GM18511 (cell line): Measurements from ENCODE around the gene ELOVL2.

Experiments
- ATAC-seq: cut with Tn5 transposase; IDR thresholded peaks from one replicate; pipeline ENCODE4 v1.9.1; 2021; ENCODE audit warnings: mild to moderate bottlenecking, moderate library complexity; ENCODE audit not compliant: unreplicated experiment

Gene ELOVL2

DNA sequence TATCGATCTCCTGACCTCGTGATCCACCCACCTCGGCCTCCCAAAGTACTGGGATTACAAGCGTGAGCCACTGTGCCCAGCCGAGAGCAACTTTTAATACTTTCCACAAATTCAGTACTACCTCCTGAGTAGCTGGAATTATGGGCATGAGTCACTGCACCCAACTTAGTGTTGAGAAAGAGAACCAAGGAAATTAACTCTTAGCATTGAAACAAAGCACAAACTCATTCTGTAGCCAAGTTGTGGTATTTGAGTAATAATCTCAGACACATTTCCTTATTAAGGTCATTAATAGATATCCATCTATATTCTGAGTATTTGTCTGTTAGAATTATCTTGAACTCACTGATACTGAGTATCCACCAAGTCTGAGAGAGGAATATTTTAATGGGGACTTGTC lies 14.3 kb upstream of the ELOVL2 start:
- no peak for ATAC-seq

DNA sequence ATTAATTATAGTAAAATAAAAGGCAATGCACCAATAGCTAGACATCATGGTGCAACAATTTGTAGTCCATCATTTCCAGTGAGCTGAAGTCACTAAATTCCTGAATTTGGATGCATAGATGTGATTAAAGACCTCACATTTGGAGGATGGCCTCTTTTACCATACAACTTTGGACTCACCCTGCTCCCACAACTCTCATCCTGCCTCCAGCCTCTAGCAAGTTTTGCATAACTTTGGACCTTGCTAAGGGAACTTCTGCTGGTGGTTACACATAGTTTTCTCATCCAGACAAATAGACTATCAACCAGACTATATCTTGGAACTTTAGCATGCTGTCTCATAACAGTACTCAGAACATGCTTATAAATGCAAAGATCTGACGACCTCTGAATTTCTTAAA lies 12.8 kb upstream of the ELOVL2 start:
- no peak for ATAC-seq

DNA sequence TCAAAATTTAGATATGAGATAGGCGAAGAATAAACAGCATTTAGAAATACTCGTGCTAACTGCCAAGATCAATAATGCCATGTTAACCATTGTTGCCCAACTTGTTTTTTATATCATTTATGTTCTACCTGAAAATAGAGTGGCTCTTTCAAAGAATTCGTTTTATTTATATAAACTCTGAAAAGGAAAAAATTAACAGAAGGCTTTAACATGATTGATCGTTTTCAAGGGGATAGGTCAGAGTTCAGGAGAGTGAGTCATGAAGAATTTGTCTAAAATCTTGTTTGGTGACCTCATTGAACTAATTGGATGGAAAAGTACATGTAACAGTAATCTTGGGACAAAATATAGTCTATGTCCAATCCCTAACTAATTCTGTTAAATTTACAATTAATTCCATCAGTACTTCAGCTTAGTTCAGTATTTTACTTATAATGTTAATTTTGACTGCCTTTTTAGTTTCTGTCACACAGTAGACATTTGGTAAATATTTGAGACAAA lies 11.1 kb upstream of the ELOVL2 start:
- no peak for ATAC-seq

DNA sequence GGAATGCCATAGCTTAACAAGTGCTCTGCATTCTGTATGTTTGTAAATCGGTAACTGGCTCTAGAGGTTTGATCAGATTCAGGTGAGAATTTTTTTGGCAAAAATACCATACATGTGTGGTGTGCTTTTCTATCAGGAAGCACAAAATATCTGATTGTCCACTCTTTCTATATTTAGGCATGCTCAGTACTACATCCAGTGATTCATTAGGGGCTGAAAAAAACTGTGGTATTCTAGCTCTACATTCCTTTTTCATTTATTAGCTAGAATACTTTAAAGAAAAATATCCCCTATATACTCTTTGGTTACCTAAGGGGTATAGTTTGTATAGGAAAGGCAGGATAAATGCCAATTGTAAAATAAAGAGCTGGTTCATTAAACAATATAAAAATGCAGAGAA lies 10.6 kb upstream of the ELOVL2 start:
- ATAC-seq, result no peak

DNA sequence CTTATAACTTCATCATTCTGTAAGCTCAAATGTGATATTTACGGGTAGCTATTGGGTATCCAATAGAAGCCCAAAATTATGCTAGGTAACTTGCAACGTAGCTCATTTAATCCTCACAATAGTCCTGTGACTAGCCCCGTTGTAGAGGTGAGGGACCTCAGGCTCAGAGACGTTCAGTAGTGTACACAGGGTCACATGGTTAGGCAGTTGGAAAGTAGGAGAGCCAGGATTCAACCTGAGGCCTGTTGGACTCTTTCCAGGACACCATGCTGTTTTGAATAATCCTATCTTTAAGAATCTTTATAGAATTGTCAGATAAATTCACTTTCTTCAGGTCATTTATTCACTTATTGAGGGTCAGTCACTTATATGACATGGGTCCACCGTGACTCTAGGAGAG lies 9.2 kb upstream of the ELOVL2 start:
- no peak for ATAC-seq

DNA sequence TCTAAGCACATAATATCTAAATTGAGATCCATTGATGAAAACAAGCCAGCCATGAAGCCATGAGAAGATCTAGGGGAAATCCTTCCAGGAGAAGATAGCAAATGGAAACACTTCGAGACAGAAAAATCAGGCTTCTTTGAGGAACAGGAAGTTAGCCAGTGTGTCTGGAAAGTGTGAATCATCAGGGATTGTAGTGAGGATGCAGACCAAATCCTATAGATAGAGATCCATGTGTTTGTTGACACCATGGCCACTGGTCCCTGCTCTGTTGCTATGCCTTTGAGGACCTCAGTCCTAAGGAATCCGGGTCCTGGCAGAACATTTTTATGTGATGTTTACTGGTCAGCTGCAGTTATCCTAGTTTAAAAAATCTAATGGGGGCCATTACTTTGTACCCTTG lies 6.6 kb upstream of the ELOVL2 start:
- ATAC-seq, result no peak

DNA sequence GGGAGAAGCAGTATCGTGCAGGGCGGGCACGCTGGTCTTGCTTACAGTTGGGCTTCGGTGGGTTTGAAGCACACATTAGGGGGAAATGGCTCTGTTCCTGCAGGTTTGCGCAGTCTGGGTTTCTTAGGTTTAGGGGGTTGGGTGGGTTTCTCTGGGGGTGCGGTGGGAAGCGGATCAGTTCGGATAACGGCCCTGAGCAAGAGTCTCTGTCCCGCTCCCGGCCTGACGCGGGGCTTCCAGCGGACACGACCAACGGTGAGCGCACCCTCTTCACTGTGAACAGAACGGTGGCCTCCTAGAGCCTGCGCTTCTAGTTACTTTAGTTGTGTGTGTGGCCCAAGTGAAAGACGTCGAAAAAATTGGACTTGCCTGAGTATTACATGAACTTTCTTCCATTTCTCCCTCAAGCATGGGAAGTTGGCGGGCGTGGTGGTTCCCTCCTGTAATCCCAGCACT lies 635 bp upstream of the ELOVL2 start:
- no peak for ATAC-seq

DNA sequence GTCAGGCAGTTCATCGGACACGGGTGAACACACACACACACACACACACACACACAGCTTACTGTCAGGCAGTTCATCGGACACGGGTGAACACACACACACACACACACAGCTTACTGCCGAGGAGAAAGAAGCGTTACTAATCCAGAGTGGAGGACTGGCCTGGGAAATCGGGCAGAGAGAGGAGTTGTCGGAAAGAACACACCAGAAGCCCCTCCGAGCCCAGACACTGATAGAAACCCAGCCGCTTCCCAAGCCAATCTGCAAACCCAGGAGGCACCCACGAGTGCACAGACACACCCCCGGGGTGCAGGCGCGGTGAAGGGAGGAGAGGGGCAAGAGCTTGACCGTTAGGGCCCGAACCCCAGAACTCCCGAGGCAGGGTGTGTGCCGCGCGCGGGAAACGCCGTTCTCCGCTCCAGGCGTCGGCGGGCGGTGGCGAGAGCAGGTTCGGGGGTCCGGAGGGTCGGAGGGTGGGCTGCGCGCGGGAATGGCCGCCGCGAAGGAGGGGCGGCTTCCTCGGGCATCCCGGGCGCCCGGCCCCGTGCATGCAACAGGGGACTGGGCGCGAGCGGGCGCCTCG lies 636 bp downstream of the ELOVL2 start:
- ATAC-seq, result no peak

DNA sequence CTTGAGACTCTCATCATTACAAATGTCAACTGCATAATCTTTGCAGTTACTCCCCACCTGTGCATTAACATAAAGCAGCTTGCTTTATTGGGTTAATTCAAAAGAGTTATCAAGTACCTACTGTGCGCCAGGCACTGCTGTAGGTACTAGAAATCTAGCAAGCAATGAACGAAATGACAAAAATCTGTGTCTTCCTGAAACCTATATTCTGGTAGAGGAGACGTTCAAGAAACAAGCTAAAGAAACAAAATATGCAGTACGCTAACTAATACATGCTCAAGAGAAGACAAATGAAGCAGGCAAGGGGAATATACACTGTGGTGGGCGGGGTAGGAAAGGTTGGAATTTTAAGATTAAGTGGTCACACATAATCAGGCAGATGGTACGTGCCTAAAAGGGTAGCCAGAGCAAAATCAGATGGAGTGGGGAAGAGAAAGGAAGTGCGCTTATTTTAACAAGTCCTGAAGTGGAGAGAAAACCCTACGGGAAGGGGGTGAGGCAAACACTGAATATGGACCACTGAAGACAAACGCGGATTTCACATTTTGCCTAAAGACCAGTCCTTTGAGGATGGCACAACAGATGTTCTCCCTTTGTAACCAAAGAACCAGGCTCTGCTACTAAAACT lies 1.2 kb downstream of the ELOVL2 start:
- no peak for ATAC-seq

DNA sequence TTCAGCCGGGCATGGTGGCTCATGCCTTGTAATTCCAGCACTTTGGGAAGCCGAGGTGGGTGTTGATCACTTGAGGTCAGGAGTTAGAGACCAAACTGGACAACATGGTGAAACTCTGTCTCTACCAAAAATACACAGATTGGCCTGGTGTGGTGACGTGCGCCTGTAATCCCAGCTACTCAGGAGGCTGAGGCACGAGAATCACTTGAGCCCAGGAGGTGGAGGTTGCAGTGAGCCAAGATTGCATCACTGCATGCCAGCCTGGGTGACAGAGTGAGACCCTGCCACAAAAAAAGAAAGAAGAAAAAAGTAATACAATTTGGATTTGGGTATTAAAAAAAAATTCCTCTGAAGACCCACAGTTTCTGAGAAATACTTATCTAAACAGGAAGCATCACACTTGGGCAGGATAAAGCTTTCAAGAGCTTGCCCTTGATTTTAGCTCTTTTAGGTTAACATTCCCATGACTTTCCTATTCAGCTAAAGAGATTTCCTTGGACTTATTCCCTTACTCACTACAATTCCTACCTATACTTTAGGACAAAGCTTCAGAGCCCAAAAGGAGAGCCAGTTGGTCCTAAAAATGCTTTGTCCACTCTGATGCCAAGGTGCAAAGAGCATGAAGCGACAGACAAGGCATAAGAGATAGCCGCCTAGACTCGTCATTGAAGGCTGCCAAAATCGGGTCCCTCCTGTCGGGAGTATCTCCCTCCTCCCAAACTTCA lies 1.9 kb downstream of the ELOVL2 start:
- no peak for ATAC-seq

DNA sequence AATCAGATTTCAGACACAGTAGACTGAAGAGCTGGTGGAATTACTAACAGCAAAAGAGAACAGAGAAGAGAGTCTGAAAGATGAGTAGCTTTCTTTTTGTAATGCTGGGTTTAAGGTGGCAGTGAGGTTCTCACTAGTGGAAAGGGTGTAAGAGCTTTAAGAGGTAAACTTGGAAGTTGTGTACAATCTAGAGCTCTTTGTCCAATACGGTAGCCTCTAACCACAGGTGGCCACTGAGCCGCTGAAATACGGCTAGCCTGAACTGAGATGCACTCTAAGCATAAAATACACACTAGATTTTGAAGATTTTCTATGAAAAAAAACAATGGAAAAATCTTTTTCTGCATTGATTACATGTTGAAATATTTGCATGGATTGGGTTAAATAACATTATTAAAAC lies 4.0 kb downstream of the ELOVL2 start:
- ATAC-seq, result no peak

DNA sequence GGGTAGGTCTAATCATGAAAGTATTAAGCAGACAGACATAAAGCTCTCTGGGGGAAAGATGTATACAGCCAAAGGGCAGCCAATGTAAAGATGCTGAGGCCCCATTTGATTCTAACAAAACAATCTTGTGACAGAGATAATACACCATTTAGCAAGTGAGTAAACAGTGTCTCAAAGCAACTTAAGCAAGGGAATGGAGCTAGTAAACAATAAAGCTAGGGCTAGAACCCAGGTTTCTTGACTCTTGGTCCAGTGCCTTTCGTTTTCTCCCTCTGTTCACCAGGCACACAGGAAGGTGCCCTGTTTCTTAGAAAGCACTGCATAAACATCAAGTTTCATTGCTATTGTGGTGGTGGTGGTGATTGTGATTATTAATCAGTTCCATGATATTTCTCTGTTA lies 5.1 kb downstream of the ELOVL2 start:
- ATAC-seq, result no peak

DNA sequence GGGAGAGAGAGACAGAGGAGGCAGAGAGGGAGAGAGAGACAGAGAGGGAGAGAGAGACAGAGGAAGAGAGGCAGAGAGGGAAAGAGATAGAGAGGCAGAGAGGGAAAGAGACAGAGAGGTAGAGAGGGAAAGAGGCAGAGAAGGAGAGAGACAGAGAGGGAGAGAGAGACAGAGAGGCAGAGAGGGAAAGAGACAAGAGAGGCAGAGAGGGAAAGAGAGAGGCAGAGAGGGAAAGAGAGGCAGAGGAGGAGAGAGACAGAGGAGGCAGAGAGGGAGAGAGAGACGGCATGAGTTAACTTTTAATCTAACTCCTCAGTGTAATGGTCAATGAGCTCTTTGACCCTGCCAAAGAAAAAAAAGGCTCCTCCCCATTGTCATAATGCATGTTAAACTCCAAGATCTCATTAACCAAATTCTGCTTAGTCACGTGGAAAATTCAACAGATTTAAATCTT lies 7.1 kb downstream of the ELOVL2 start:
- no peak for ATAC-seq

DNA sequence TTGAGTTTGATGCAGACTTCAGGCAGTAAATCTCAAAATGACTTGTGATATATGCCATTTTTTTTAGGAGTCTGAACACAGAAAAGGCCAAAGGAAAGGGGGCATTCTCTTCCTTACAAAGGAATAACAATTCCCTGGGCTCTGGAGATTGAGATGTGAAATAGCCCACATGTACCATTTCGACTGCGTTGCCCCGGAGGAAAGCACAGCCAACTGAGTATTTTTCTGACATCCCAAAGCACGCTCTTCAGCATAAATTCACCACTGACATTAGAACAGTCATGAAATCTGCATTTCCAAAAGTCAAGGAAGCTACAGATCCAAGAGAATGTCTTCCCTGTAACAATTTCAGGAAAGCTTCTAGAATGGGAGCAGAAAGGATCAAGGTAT lies 7.8 kb downstream of the ELOVL2 start:
- ATAC-seq, result no peak

DNA sequence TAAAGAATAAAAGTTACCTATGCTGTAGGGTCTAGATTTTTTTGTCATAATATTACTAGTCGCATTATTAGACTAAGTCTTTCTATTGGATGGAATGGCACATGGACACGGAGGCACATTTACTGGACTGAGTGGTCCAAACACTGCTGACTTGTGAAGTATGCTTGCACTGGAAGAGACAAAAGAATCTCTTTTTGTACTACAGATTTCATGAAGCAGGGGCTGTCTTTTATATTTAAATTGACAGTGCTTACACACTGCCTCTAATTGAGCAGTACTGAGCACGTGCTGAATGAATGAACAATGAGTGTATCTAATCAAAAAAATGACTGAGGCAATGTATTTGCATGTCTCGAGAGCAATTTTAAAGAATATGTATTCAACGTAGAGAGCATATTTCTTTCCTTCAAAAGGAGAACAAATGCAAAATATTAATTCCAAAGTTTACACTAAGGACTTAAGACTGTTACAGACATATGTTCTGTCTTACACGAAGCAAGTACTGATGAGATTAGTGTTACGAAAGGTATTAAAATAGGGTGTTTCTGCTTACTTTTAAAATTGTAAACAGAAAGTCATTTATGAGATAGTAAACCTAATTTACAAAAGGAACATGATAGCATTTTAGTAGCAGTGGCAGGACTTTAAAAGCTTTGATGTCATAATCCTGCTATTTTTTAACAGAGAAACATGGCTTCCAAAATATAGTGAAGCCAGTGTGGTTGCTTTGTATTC lies 8.3 kb downstream of the ELOVL2 start:
- ATAC-seq, result no peak

DNA sequence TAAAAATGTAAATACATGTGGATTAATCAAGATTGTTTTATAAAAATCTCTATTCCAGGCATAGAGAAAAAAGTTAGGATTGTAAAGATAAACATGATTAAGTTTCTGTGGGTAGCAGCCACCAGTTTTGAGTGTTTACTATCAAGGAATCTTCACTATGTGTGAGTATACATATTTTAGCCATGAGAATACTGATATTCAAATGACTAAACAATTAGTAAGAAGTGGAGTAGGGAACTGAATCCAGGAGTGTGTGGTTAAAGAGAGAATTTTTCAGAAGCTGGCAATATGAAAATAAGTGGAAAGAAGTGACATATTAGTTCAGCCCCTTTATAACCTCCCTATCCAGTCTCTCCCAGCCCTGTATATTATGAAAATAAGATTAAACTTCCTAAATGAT lies 10.3 kb downstream of the ELOVL2 start:
- no peak for ATAC-seq

DNA sequence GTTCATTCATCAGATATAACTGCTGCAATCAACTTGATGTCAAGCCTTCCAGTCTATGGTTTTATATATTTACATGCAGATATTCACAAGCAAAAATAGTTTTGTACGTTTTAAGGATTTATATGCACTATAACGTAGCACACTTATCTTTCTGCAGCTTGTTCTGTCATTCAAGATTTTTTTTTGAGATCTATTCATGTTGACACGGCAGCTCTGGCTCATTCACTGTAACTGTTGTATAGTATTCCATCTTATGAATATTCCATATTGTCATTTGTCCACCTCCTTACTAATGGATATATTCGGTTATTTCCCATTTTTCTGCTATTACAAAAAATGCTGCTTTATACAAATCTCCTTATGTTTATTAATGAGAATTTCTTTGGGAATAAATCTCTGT lies 13.2 kb downstream of the ELOVL2 start:
- no peak for ATAC-seq

DNA sequence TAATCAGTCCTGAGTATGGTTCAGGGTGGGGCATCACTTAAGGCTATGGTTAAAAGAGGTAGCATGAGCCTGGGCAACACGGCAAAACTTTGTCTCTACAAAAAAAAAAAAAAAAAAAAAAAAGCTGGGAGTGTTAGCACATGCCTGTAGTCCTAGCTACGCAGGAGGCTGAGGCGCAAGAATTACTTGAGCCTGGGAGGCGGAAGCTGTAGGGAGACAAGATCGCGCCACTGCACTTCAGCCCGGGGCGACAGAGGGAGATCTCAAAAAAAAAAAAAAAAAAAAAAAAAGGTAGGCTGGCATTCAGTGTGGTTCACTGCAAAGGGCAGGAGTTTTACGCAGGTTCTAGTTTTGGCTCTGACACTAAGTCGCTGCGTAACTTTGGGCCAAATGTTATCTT lies 15.1 kb downstream of the ELOVL2 start:
- ATAC-seq, result no peak

DNA sequence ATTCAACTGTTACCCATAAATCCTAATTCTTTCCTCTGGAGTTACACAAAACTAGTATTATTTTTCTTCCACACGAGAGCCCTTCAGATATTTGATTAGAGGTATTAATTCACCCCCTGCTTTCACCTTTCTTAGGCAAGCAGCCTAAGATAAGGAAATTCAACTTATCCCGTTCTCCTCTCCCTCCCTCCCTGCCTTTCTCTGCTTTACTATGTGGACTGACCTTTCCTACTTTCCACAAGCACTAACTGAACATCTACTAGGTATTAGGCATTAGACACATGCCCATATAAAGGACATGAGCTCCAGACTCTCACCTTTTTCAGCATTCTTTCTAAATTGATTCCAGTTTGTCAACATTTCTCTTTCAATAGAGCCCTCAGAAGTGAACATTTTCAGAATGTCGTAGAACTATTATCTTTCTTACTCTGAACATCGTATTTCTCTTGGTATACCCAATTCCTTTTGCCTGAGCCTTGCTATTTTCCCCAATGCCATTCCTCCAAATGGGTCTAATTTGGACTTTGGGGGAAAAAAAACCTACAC lies 16.5 kb downstream of the ELOVL2 start:
- no peak for ATAC-seq

DNA sequence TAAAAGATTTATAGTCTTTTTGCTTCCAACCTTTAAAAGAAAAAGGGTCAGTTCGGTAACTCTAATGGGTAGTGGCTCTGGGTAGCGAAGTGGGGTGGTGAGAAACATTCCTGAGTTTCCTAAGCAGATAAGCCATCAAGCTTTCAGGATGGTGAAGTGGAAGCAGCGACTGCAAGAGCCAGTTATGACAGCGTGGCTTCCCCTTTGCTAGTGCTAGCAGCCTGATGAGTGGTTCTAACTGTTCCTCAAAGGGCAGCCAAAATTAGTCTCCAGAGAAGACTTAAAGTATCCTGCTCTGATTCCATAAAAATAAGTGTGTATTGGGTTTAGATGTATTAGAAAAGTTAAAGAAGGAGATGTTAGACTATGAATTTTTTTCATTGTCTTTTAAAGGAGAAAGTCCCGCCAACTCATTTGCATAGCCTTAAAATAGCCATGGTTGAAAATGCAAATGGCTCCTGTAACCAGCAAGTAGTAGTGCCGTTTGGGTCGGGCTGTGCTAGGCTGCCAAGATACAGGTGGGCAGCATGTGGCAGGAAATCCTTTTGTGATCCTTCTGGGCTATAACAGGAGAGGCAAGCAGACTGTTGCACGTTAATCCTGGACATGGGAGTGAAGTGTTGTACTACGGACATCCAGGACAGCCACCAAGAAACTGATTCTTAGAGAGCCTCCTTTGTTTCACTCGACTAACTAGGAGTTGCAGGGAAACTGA lies 18.0 kb downstream of the ELOVL2 start:
- peak; percentile 91 for ATAC-seq

DNA sequence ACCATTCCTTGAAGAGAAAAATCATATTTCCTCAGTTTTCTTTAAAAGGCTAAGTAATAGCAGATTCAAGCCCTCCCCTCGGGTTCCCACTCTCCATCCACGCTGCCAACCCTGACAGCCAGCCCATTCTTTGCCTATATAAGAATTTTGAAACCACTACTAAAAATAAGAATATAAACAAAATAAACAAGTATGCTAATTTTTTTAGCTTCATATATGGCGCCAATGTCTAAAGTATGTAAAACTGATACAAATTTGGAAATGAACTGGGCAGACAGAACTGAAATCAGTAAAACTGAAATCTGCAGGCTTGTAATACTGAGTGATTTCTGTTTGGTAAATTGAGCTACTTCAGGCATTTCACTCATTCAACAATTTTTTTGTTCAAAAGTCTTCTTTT lies 19.0 kb downstream of the ELOVL2 start:
- no peak for ATAC-seq
